Transverse colon (tissue), 4 donors: ENCODE data around the gene C2CD3. TPM values are rescaled to one million over a fixed set of nuclear protein-coding genes. Genes with fewer than 3 reads are reported as not detected.

Experiments
- DNase-seq: peaks from one replicate; pipeline ENCODE4 v3.0.0-alpha.2; 2019
- H3K27ac ChIP-seq, 4 donors: fragments of 200-600 bp; sonication (generic); 2 replicates each; pipeline ENCODE4 v1.5.1; 2016 to 2018; ENCODE audit warnings: inconsistent platforms in 4 of 4
- H3K27me3 ChIP-seq: fragments of 200-600 bp; sonication (generic); 2 replicates; pipeline ENCODE4 v1.5.1; 2017; ENCODE audit warnings: inconsistent platforms
- H3K36me3 ChIP-seq, 4 donors: fragments of 200-600 bp; sonication (generic); 2 replicates each; pipeline ENCODE4 v1.5.1; 2017 to 2019; ENCODE audit warnings: inconsistent platforms in 4 of 4
- H3K4me1 ChIP-seq, 4 donors: fragments of 200-600 bp; sonication (generic); 2 replicates each; pipeline ENCODE4 v1.5.1; 2017 to 2020; ENCODE audit warnings: inconsistent platforms in 4 of 4
- H3K4me3 ChIP-seq, 4 donors: fragments of 200-600 bp; sonication (generic); 1 replicate in 1 of 4; 2 replicates in 3 of 4; pipeline versions ENCODE4 v1.5.1 to v1.6.1; 2017 to 2019; ENCODE audit warnings: inconsistent platforms in 4 of 4
- H3K9me3 ChIP-seq, 2 donors: fragments of 200-600 bp; sonication (generic); 2 replicates each; pipeline ENCODE4 v1.5.1; 2017 to 2019; ENCODE audit warnings: inconsistent platforms in 2 of 2
- CTCF ChIP-seq, 5 experiments: fragments of 200-600 bp in 3 of 5; fragments of 450-650 bp in 2 of 5; sonication (generic) in 3 of 5; IDR thresholded peaks; 1 replicate in 2 of 5; 2 replicates in 3 of 5; pipeline ENCODE4 v1.5.1; 2016 to 2017; ENCODE audit warnings: antibody characterized with exemption in 5 of 5, inconsistent platforms in 3 of 5, mild to moderate bottlenecking in 2 of 5, moderate library complexity in 1 of 5
- EP300 ChIP-seq: sonication (generic); formaldehyde crosslinking; IDR thresholded peaks from one replicate; pipeline ENCODE4 v1.6.1; 2017; ENCODE audit warnings: antibody characterized with exemption, low read depth
- POLR2A ChIP-seq: fragments of 450-650 bp; IDR thresholded peaks from one replicate; pipeline ENCODE4 v1.6.1; 2016; ENCODE audit warnings: antibody characterized with exemption, mild to moderate bottlenecking, moderate library complexity
- POLR2AphosphoS5 ChIP-seq, 3 donors: sonication (generic); formaldehyde crosslinking; IDR thresholded peaks; one replicate each; pipeline ENCODE4 v1.6.1; 2016; ENCODE audit warnings: antibody characterized with exemption in 3 of 3
- WGBS, 2 donors: methylation state at CpG; one replicate each; pipeline ENCODE4 v1.1.5; 2018; ENCODE audit warnings: low coverage in 1 of 2; 5-methylcytosine and 5-hydroxymethylcytosine counted together
- in situ Hi-C, 4 donors: fragments of 200-750 bp; cut with MboI; loops; one replicate each; pipeline versions ENCODE4 v1.15.0 to v1.15.1; 2017; ENCODE audit warnings: low sequenced_read_pairs in 3 of 4, low pct_ligation_motif_present in 1 of 4, low pct_unique_long_range_greater_than_20kb in 1 of 4
- intact Hi-C: fragments of 100-400 bp; cut with DNase I; formaldehyde crosslinking; loops from one replicate; pipeline ENCODE4 v1.15.1; 2023; ENCODE audit warnings: low total_unique reads
- small RNA-seq, 4 donors: library from RNA; depleted of rRNA; stranded (forward); fragments of <200 nt; gene quantifications; one replicate each; pipeline ENCODE3, GENCODE V24; 2016
- total RNA-seq, 4 donors: library from RNA; depleted of rRNA; stranded (reverse); fragments of >200 nt; gene quantifications; one replicate each; pipeline ENCODE4 v1.1.0, GENCODE V29; 2016

C2CD3 gene
- total RNA-seq, 4 donors from 2014 or later, result 22.2 to 52.5 (median 37.4) TPM

- no peaks in the 10 kb centered on the region for H3K27me3 ChIP-seq
- no peak for TF ChIP-seq POLR2A
- TF ChIP-seq POLR2AphosphoS5 (IDR thresholded peaks at IDR 0.05), result no peak
- no peak for TF ChIP-seq CTCF (IDR thresholded peaks at IDR 0.05)
- no peak for TF ChIP-seq EP300
- H3K4me3 ChIP-seq, result no peak overlapping the region
- in situ Hi-C loops (loop anchor here in 2 of 4 donors (25.0 kb wide), 2 partner anchors 122 to 597 kb away; no protein-coding TSS in a partner anchor), intact Hi-C loops (loop anchor here (10.0 kb wide), 2 partner anchors 59 to 139 kb away; no protein-coding TSS in a partner anchor)
- no peak for DNase-seq
- H3K4me1 ChIP-seq, result peaks cover 0 to 10% (median 3%) of the 10 kb centered on the region in 4 donors
- no peak overlapping the region for H3K27ac ChIP-seq
- no peaks in the 10 kb centered on the region for H3K36me3 ChIP-seq
- WGBS, 2 donors, result 70% methylated on average over 2 of the region's 2 CpGs; no CpG with 5 or more reads in 1 of the 2 donors
- H3K9me3 ChIP-seq, result no peaks in the 10 kb centered on the region
These were observed 205.1 kb downstream of the C2CD3 start for GRCh38 chr11:73965764-73966121.

GRCh38 chr11:73965076-73965763 lies 205.6 kb downstream of the C2CD3 start:
- intact Hi-C loops (loop anchor here (10.0 kb wide), 2 partner anchors 60 to 140 kb away; no protein-coding TSS in a partner anchor), in situ Hi-C loops (loop anchor here in 2 of 4 donors (25.0 kb wide), 2 partner anchors 122 to 597 kb away; no protein-coding TSS in a partner anchor)
- WGBS, 2 donors, result 65% methylated on average over 10 of the region's 10 CpGs; no CpG with 5 or more reads in 1 of the 2 donors
- TF ChIP-seq POLR2AphosphoS5 (IDR thresholded peaks at IDR 0.05) (no peak), EP300 (no peak), POLR2A (no peak), CTCF (IDR thresholded peaks at IDR 0.05) (no peak)
- no peaks in the 10 kb centered on the region for H3K9me3 ChIP-seq
- no peaks in the 10 kb centered on the region for H3K36me3 ChIP-seq
- no peak overlapping the region for H3K27ac ChIP-seq
- no peaks in the 10 kb centered on the region for H3K27me3 ChIP-seq
- DNase-seq, result no peak
- H3K4me3 ChIP-seq, result no peak overlapping the region
- H3K4me1 ChIP-seq, result peaks cover 0 to 10% (median 3%) of the 10 kb centered on the region in 4 donors

- TF ChIP-seq POLR2A, result no peak
- TF ChIP-seq CTCF (IDR thresholded peaks at IDR 0.05), result no peak
- TF ChIP-seq POLR2AphosphoS5 (IDR thresholded peaks at IDR 0.05), result no peak
- TF ChIP-seq EP300, result no peak
- Histone ChIP-seq H3K27me3 (no peaks in the 10 kb centered on the region), H3K27ac (no peak overlapping the region), H3K36me3 (no peaks in the 10 kb centered on the region), H3K9me3 (no peaks in the 10 kb centered on the region), H3K4me1 (peaks cover 0 to 10% (median 3%) of the 10 kb centered on the region in 4 donors), H3K4me3 (no peak overlapping the region)
- in situ Hi-C loops, result loop anchor here in 2 of 4 donors (25.0 kb wide), 2 partner anchors 123 to 598 kb away; no protein-coding TSS in a partner anchor
- WGBS, 2 donors, result 78 to 90% methylated on average over 2 to 8 of the region's 8 CpGs
- no peak for DNase-seq
- intact Hi-C loops, result loop anchor here (10.0 kb wide), 2 partner anchors 61 to 141 kb away; no protein-coding TSS in a partner anchor
These were observed 206.9 kb downstream of the C2CD3 start for GRCh38 chr11:73963861-73964260.

Small RNAs within 50 kb of the gene (small RNA-seq; reads per million reads assigned to genes)
- gene AP002392.1, result 0 reads per million in 4 donors

Other genes with a start within 250 kb of the C2CD3 start
- not detected for gene DNAJB13, start 220.0 kb downstream of the C2CD3 start, total RNA-seq
- 10 to 100 TPM; 36.7 to 57.6 (median 39.6) TPM for gene UCP2, start 188.2 kb downstream of the C2CD3 start, total RNA-seq
- 1 to 10 TPM; 1.3 to 7.6 (median 3.1) TPM for gene UCP3, start 161.9 kb downstream of the C2CD3 start, total RNA-seq
- gene PPME1, start 287 bp upstream of the C2CD3 start, total RNA-seq, result 10 to 100 TPM; 21.3 to 33.7 (median 22.4) TPM
- gene P4HA3, start 140.6 kb upstream of the C2CD3 start, total RNA-seq, result under 1 TPM in 3 of 4 donors, not detected in 1; 0.27 to 0.64 (median 0.40) TPM
- gene PGM2L1, start 227.4 kb upstream of the C2CD3 start, total RNA-seq, result 10 to 100 TPM in 1 of 4 donors, 1 to 10 TPM in 3; 2.6 to 10.1 (median 8.3) TPM